ENCODE results near the gene NTPCR.
"Not testable (repeated sequence)": the region's sequence is repeated elsewhere in the genome, so short reads cannot be mapped to it uniquely, and the experiment has no call there.

The NTPCR gene

GRCh38 chr1:232983375-232983774 is 33.0 kb downstream of the NTPCR start:
- in situ Hi-C loops (cut with HindIII; ENCODE audit: low sequenced_read_pairs), result no loop called here

- in situ Hi-C loops (cut with HindIII; ENCODE audit: low sequenced_read_pairs), result no loop called here
Observed at GRCh38 chr1:232983817-232984567, 33.6 kb downstream of the NTPCR start.

- in situ Hi-C loops (cut with HindIII; ENCODE audit: low sequenced_read_pairs), result no loop called here
Observed at GRCh38 chr1:232984577-232985425, 34.4 kb downstream of the NTPCR start.

- in situ Hi-C loops (cut with HindIII; ENCODE audit: low sequenced_read_pairs), result no loop called here
Observed at GRCh38 chr1:232985882-232986526, 35.6 kb downstream of the NTPCR start.

GRCh38 chr1:232986527-232986922 is 36.1 kb downstream of the NTPCR start:
- in situ Hi-C loops (cut with HindIII; ENCODE audit: low sequenced_read_pairs), result no loop called here

- in situ Hi-C loops (cut with HindIII; ENCODE audit: low sequenced_read_pairs), result no loop called here
Observed at GRCh38 chr1:232987046-232987773, 36.8 kb downstream of the NTPCR start.

- in situ Hi-C loops (cut with HindIII; ENCODE audit: low sequenced_read_pairs), result no loop called here
Observed at GRCh38 chr1:232987774-232988140, 37.3 kb downstream of the NTPCR start.

GRCh38 chr1:232988572-232989040 is 38.2 kb downstream of the NTPCR start:
- in situ Hi-C loops (cut with HindIII; ENCODE audit: low sequenced_read_pairs), result no loop called here

GRCh38 chr1:232990176-232991128 is 40.0 kb downstream of the NTPCR start:
- in situ Hi-C loops (cut with HindIII; ENCODE audit: low sequenced_read_pairs), result no loop called here

- in situ Hi-C loops (cut with HindIII; ENCODE audit: low sequenced_read_pairs), result no loop called here
Observed at GRCh38 chr1:232991238-232991637, 40.8 kb downstream of the NTPCR start.

- in situ Hi-C loops (cut with HindIII; ENCODE audit: low sequenced_read_pairs), result no loop called here
Observed at GRCh38 chr1:232992227-232992626, 41.8 kb downstream of the NTPCR start.

GRCh38 chr1:232993555-232993954 is 43.1 kb downstream of the NTPCR start:
- in situ Hi-C loops (cut with HindIII; ENCODE audit: low sequenced_read_pairs), result no loop called here

- in situ Hi-C loops (cut with HindIII; ENCODE audit: low sequenced_read_pairs), result no loop called here
Observed at GRCh38 chr1:232995189-232995588, 44.8 kb downstream of the NTPCR start.

GRCh38 chr1:232996143-232996542 is 45.7 kb downstream of the NTPCR start:
- in situ Hi-C loops (cut with HindIII; ENCODE audit: low sequenced_read_pairs), result no loop called here

- in situ Hi-C loops (cut with HindIII; ENCODE audit: low sequenced_read_pairs), result no loop called here
Observed at GRCh38 chr1:232998138-232998537, 47.7 kb downstream of the NTPCR start.

- in situ Hi-C loops (cut with HindIII; ENCODE audit: low sequenced_read_pairs), result no loop called here
Observed at GRCh38 chr1:232998646-232999045, 48.2 kb downstream of the NTPCR start.

GRCh38 chr1:232999956-233000625 is 49.7 kb downstream of the NTPCR start:
- in situ Hi-C loops (cut with HindIII; ENCODE audit: low sequenced_read_pairs), result no loop called here

GRCh38 chr1:233003638-233004037 is 53.2 kb downstream of the NTPCR start:
- in situ Hi-C loops (cut with HindIII; ENCODE audit: low sequenced_read_pairs), result not testable (repeated sequence)

GRCh38 chr1:233004451-233004850 is 54.0 kb downstream of the NTPCR start:
- in situ Hi-C loops (cut with HindIII; ENCODE audit: low sequenced_read_pairs), result no loop called here
